ENCODE data around the gene TOMM70.

Gene TOMM70

DNA sequence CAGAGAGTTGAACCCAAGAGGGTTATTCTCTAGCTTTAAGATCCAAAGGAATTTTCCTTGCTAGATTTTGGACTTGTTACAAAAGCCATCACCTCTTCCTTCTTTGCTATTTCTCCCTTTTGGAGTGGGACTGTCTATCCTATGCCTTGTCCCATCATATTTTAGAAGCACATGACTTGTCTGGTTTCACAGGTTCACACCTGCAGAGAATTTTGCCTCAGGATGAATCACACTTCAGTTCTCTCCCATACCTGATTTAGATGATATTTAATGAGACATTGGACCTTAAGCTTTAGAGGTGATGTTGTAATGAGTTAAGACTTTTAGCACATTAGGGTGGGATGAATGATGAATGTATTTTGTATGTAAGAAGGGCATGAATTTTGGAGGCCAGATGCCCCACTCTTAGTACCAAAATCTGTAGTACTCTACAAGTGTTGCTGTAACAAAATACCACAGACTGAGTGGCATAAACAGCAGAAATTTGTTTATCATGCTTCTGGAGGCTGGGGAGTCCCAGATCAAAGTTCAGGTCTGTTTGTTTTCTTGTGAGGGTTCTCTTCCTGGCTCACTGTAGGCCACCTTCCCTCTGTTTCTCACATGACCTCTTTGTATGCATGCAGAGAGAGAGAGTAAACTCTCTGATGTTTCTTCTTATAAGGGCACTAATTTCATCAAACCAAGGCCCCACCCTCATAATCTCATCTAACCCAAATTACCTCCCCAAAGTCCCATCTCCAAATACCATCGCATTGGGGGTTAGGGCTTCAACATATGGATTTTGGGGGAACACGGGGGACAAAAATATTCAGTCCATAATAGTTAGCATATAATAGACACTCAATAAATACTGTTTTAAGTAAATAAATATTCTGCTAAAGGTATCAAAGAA, 10.4 kb upstream of the TOMM70 start:
- DNase-seq (ENCODE audit: low spot score), result no peak

DNA sequence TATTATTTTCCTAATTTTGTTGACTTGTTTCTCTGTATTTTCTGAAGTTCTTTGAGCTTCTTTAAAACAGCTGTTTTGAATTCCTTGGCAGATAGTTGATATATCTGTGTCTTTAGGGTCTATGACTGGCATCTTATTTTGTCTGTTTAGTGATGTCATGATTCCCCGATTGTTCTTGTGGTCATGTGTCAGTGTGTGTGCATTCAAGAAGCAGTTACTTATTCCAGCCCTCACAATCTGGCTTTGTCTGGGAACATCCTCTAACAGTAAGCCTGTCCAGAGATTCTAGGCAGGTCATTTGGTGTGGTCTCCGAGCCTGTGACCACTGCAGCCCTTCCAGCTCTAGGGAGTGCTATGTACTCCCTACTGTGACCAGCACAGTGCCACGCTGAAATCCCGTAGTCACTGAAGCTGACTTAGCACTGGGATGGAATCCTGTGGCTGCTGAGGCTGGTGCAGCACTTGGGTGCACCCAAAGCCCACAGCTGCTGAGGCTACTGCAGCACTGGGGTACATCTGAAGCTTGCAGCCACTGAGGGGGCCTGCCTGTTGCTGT, 7.2 kb upstream of the TOMM70 start:
- no peak for DNase-seq (ENCODE audit: low spot score)

DNA sequence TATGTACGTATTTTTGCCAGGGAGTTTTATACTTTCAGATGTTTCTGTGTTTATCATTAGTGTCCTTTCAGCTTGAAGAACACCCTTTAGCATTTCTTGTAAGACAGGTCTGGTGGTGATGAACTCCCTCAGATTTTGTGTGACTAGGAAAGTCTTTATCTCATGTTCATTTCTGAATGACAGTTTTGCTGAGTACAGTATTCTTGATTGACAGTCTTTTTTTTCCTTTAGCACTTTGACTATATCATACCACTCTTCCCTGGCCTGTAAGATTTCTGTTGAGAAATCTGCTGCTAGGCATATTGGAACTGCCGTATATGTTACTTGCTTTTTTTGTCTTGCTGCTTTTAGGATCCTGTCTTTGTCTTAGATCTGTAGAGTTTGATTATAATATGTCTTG, 6.3 kb upstream of the TOMM70 start:
- no peak for DNase-seq (ENCODE audit: low spot score)

DNA sequence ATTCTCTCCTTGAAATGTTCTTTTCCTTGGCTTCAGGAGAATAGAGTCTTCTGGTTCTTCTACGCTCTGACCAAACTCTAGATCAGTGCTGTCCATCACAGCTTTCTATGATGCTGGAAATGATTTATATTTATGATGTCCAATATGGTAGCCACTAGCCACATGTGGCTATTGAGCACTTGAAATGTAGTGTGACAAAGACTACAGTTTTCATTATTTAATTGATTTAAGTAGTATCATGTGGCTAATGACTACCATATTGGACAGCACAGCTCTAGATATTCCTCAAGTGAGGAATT, 3.3 kb upstream of the TOMM70 start:
- DNase-seq (ENCODE audit: low spot score), result no peak

DNA sequence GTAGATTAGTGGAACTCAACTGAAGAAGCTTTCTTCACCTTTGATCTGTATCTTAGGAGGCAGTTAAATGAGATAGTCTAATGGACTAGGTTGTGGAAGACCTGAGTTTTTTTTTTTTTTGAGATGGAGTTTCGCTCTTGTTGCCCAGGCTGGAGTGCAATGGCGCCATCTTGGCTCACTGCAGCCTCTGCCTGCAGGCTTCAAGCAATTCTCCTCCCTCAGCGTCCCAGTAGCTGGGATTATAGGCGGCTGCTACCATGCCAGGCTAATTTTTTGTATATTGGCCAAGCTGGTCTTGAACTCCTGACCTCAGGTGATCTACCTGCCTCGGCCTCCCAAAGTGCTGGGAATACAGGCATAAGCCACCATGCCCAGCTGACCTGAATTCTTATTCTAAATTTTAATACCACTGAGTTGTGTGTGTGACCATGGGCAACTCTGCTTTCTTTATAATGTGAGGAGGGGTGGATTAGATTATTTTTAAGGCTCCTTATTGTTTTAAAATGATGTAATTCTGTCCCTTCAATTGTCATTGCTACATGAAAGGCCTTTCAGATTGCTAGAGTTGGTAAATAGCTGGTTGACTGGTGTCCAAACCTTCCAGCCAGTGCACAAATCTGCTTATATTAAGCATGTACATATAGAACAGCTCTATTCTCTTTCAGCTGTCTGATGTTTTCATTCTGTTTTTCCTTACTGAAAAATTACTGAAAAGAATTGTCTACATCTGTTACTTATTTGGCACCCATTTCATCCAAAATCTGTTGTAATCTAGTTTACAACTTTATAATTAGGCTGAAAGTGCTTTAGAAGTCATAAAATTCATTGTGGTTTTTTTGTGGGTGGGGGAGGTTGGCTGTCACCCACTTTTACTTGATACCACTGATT, 2.7 kb upstream of the TOMM70 start:
- DNase-seq (ENCODE audit: low spot score), result no peak

DNA sequence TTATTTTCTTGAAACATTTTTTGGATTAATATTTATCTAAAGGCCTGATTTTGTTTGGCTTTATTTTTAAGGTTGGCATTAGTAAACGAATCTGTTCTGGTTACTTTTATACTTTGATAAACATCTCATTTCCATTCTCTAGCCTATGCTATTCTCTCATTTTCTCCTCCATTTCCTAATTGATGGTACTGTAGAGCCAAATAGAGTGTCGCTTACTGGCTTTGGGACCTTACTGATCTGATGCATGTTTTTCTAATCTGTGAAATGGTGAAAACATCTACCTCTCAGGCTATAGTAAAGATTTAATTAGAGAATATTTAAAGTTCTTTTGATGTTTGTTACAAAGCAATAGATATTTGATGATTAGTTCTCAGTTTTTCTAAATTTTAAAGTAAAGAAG, 2.0 kb upstream of the TOMM70 start:
- no peak for DNase-seq (ENCODE audit: low spot score)

DNA sequence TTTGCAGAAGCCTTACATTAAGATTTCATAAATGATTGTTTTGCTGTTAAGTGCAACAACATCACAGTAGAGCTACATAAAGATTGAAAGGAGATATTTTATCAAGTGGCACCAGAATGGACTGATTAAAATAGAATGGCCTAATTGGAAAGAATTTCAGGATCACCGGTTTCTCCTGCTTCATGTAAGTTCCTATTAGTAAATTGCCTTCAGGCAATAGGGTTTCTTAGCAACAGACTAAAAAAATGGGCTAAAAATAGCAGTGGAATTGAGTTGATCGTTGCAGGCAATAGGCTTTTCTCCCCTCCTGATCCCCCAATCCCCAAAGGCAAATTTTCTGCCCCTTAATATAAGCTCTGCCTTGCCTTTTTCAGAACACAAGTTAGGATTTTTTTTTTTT, 1.4 kb upstream of the TOMM70 start:
- DNase-seq (ENCODE audit: low spot score), result no peak

DNA sequence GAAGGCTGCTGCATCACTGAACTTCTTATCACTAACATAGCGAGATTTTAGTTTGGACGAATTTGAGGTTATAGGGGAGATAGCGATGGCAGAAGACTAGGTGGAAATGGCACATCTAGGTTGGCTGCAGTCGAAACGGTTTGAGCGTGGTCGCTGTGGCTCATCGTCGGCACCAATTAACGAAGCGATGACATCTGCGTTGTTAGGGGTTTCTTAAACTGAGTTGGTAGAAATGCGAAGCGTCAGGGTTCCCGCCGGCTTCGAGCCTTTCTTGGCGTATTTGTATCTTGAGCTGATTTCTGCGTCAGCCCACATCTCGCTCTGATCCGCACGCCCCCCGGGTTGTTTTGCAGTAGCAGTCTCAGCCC, 769 bp upstream of the TOMM70 start:
- no peak for DNase-seq (ENCODE audit: low spot score)

DNA sequence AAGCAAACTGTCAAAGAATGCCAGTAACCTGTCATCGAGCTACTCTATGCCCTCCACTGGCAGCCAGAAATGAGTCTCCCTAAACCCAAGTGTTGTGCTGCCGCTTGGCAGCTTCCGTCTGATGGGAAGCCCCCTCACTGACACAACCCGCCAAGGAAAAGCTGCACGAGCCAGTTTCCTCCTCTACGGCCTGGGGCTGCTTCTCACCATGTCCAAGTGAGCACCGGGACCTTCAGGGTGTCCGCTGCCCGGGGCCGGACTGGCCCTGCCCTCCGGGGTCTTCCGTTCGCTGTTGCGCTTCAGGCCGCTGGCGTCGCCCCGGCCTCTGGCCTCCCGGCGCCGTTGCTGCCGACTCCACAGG, 490 bp downstream of the TOMM70 start:
- DNase-seq (ENCODE audit: low spot score), result peak; percentile 17

DNA sequence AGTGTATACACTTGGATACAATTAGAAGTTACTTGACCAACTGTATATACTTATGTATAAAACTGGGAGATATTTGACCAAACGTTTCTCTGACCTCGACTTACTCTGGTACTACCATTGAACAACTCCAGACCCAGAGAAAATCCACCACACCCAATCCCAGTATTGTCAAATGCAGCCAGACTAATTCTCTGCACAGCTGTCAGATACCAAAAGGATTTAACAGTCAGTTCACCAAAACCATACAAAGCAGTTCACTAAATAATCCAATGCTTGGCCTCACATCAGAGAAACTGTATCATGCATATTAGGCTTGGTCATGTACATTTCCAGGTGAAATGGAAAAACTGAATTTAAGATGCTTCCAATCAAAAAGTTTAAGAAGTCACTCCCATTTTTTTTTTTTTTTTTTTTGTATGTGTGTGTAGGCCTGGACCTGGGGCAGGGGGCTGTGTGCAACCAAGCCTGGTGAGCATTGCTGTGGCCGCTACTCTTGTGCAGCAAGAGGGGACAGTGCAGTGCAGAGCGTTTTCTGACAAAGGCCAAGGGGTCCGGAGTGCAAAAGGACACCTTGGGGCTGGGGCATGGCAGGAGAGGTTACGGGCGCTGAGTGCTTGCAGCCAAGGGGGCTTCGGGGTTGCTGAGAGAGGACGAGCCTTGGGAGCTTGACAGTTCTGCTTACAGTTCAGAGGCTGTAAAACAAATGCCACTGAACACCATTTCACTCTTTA, 1.4 kb downstream of the TOMM70 start:
- DNase-seq (ENCODE audit: low spot score), result no peak

DNA sequence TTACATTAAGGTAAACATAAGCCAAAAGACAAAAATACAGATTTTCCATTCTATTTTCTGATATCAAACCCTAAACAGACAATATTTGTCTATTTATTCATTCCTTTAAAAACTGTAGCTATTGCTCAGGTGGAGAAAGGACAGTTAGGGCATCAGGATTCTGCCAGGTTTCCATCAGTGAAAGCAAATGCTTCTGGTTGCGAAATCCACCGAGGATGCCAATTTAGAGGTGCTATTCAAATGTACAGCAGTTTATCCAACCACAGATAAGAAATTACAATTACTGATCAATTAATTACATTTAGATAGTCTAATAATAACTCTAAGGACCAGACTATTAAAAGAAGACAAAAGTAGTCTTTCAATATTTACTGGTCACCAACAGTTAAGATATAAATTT, 3.9 kb downstream of the TOMM70 start:
- no peak for DNase-seq (ENCODE audit: low spot score)

DNA sequence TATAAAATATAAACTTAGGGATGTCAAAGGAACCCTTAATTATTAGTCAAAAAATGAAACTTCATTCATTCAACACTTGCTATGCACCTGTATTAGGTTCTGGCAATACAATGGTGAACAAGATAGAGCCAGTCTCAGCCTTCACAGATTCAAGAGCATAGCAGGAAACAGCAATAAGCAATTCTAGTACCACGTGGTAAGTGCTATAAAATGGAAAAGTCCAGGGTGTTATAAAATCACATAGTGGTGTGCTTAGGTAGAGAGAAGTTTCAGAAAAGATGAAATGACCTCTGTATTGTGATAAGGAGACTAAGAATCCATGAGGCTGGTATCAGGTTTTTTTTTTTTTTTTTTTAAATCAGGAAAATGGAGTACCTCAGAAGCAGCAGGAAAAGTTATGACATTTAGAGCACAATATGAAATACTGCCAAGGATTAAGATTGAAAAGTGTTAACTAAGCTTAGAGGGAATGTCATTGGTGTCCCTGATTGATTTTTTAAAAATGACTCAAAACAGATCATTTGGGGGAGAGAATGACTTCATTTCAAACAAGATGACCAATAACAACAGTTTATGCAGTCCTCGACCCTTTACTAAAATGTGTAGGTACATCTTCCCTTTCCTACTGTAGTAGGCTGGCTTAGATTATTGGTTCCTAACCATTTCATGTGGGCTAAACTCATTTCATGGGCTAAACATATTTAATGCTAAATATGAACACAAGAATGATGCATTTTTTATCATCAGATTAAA, 5.0 kb downstream of the TOMM70 start:
- DNase-seq (ENCODE audit: low spot score), result no peak

DNA sequence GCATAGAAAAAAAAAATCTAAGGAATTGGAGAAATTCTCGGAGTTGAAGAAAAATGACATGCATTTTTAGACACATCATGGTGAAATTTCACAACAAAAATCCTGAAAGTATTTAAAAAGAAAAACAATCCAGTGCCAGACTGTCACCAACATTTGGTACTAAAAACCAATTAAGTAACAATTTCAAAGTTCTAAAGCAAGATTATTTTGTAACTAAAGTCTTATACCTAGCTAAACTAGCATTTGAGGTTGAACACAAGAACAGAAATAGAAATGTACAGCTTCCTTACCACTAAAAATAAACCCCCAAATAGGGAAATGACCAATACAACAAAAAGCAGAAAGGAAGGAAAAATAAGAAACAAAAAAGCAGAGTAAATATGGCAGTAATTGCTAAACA, 11.9 kb downstream of the TOMM70 start:
- DNase-seq (ENCODE audit: low spot score), result no peak

DNA sequence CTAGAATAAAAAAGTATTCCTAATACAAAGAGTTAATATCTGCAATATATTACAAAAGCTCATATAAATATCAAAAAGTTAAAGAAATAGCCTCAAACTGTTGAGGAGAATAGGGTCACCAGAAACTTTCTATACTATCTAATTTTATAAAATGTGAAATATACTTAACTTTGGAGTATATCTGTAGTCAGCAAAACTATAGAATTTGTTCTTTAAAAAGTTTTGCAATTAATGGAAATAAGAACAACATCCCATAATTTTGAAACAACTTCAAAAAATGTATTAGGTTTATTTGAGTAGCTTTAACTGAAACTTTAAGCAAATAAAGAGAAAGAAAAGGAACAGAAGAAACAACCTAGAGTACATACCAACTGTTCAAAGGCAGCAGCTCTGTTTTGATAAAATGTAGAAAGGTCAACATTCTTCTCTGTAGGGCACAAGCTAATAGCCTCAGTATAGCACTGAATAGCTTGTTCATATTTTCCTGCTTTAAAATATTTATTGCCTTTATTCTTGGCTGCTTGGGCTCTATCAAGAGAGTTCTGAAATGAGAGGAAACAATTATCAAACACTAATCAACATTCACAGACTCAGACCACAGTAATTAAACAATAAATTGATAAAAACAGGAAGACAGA, 14.3 kb downstream of the TOMM70 start:
- no peak for DNase-seq (ENCODE audit: low spot score)

DNA sequence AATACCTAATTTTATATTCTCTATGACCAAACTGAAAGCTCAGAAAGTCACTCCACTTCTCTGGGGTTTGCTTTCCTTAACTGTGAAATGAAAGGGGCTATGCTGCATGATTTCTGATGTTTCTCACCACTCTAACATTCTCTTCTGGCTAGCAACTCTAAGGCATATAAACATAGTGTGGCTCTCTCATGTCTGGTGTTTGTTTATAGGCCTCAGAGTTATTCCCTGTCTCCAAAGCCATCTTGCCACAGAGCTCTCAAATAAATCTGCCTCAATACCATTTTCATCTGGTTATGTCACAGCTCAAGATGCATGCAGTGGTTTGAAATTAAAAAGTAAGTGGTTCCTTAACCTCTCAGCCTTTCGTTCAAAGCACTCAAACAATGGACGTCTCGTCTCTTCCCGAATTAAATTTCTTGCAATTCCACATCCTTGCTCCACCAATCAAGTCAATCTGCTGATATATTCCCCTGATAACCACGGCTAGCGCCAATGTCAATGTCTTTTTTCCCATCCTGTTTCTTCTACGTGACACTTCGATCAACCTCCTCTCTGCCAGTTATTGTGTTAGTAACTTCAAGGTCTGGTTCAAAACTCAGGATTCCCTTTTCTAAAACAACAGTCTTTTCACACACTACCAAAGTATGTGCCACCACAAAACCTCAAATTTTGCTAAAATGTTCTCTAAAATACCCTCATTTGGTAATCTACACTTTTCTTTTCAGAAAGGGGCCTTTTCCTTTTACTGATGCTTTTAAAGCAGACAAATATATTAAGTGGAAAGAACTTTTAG, 16.0 kb downstream of the TOMM70 start:
- no peak for DNase-seq (ENCODE audit: low spot score)

DNA sequence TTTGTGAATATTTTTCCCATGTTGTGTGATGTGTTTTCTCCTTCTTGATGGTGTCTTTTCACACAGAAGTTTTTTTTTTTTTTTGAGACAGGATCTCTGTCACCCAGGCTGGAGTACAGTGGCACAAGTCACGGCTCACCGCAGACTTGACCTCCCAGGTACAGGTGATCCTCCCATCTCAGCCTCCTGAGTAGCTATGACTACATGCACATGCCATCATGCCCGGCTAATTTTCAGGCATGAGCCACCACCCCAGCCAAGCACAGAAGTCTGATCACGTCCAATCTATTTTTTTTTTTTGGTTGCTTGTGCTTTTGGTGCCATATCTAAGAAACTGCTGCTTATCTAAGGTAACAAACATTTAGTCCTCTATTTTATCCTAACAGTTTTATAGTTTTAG, 24.6 kb downstream of the TOMM70 start:
- DNase-seq (ENCODE audit: low spot score), result no peak

DNA sequence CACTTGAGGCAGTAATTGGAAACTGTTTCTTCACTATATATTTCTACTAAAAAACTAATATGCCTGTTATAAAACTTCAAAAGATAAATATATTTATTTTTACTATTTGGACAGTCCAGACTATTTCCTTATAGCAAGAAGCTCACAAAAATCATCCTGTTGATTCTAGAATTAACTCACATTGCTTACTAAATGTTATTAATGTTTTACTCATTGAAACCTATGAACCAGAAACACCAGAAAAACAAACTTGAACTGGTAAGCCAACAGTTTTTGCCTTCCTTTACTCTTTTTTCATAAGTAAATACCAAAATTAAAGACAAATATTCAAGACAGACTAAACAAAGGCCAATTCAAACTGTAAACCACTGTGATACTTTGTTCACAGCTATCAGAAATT, 26.4 kb downstream of the TOMM70 start:
- no peak for DNase-seq (ENCODE audit: low spot score)

DNA sequence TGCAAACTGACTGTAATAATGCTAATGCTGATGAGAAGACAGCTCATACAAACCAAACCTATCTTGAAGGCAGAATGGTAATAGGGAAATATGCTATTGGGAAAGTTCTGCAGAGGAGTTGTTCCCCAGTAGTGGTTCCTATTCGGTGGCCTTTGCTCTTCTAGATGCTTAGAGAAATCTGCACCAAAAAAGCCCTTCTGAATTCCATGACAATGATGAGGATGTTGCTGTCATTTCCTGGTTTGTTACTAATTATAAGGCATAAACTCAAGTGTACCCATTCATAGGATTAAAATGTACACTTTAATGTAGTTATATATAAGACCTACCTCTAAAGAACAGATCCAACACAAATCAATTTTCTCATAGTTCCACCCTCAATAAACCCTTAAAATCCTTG, 30.1 kb downstream of the TOMM70 start:
- DNase-seq (ENCODE audit: low spot score), result no peak

DNA sequence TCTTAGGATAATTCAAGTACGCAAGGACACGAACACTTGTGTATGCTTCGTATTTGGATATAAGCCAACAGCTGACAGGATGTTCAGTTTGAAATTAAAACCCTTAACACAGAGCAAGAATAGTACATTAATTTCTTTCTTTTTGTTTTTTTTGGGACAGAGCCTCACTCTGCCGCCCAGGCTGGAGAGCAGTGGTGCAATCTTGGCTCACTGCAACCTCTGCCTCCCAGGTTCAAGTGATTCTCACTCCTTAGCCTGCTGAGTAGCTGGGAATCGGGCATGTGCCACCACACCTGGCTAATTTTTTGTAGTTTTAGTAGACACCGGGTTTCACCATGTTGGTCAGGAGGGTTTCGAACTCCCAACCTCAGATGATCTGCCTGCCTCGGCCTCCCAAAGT, 32.4 kb downstream of the TOMM70 start:
- no peak for DNase-seq (ENCODE audit: low spot score)

DNA sequence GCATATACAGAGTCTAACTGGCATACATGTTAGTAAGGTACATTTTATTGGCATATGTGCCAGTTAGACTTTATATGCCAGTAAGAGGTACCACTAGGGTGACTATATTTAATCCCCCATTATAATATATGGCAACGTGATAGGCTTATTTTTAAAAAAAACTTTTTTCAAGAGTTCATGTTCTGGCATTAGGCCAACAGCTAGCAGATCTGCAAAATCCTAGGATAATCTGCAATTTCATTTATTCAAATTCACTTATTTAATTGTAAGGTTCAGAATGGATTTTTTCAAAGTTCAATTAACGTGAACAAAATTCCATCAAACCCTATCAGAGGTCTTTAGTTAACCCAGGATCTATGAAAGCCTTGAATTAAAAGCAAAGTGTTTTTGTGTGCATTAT, 34.5 kb downstream of the TOMM70 start:
- DNase-seq (ENCODE audit: low spot score), result no peak

DNA sequence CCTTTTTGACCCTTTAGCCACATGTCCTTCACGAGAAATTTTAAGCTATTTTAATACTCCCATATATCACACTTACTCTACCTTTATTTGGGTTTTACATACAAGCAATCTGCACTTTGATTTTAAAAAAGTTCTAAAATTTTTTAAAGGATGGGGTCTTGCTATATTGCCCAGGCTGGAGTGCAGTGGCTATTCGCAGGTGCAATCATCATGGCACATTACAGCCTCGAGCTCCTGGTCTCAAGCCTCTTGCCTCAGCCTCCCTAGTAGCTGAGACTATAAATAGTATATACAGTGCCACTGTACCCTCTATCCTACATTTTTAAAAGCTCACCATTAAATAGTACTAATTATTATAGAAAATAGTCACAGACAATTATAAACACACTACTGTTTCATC, 36.5 kb downstream of the TOMM70 start:
- no peak for DNase-seq (ENCODE audit: low spot score)
